Motor neuron (in vitro differentiated cells): ENCODE measurements around the gene SLC9A7. TPM values are rescaled to one million over a fixed set of nuclear protein-coding genes. Genes with fewer than 3 reads are reported as not detected.
"Not testable (repeated sequence)": the region's sequence is repeated elsewhere in the genome, so short reads cannot be mapped to it uniquely, and the experiment has no call there.

Experiments
- ATAC-seq, 8 experiments: fragments of 200-7000 bp; cut with Tn5 transposase; replicated peaks in 6 of 8; 2 replicates each; pipeline ENCODE4 v1.8.0; 2021; ENCODE audit warnings: mild to moderate bottlenecking in 8 of 8, moderate library complexity in 8 of 8
- H3K27ac ChIP-seq, 2 donors: fragments of 250-450 bp; sonication (Bioruptor Pico); 2 replicates each; pipeline ENCODE4 v1.9.0; 2021; ENCODE audit warnings: antibody characterized with exemption in 2 of 2, mild to moderate bottlenecking in 2 of 2, moderate library complexity in 1 of 2
- H3K4me1 ChIP-seq, 2 donors: fragments of 250-450 bp; sonication (Bioruptor Pico); replicated peaks in 1 of 2; 2 replicates each; pipeline ENCODE4 v1.6.1; 2021; ENCODE audit warnings: antibody characterized with exemption in 2 of 2, mild to moderate bottlenecking in 2 of 2, moderate library complexity in 1 of 2
- H3K4me3 ChIP-seq, 5 donors: fragments of 250-450 bp; sonication (Bioruptor Pico); 2 replicates each; pipeline ENCODE4 v1.9.0; 2021; ENCODE audit warnings: antibody characterized with exemption in 5 of 5, mild to moderate bottlenecking in 5 of 5, moderate library complexity in 4 of 5
- WGBS, 10 experiments: fragments of 450-650 bp; shearing (Covaris generic); methylation state at CpG; one replicate each; pipeline ENCODE4 v1.0.0; 2022; 5-methylcytosine and 5-hydroxymethylcytosine counted together
- in situ Hi-C, 9 experiments: fragments of 400-800 bp; cut with MboI; loops; one replicate each; pipeline ENCODE4 v1.15.0; 2021; ENCODE audit warnings: low sequenced_read_pairs in 9 of 9, low pct_unique_long_range_greater_than_20kb in 2 of 9; ENCODE audit not compliant: unreplicated experiment in 9 of 9
- total RNA-seq, 8 experiments: library from RNA; unstranded; fragments of 300-600 nt; gene quantifications; 2 replicates each; pipeline versions ENCODE4 v1.2.3 to v1.2.4, GENCODE V29; 2022

SLC9A7 gene
- 10 to 100 TPM in 4 of 8 experiments, 1 to 10 TPM in 4; 2.1 to 19.9 (median 8.7) TPM for total RNA-seq

DNA sequence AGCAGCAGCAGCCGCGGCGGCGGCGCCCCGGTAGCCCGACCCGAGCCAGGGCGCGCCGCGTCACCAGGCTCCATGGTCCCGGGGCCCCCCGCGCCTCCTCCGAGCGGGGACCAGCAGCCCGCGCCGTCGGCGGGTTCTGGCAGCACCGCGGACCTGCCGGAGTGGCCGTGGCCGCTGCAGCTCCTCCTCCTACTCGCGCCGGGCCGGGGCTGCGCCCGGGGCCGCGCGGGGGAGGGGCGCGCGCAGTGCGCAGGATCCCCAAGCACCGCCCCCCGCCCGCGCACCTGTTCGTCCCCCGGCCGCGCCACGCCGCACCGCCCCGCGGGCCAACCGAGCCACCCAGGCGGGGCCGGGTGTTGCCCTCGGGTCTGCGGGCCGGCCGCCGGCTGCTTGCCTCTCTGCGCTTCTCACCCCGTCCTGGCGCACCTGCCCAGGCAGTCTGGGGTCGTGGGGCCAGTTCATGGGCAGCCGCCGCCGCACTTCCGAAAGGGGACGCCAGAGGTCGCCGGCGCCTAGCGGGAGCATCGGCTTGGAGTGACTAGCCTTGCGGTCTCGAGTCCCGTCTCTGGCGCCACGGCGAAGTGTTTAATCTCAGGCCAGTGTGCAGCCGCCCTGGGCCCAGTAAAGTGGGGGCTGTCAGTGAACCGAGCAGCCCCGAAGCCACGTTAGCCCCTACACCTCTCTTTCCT, at the start of gene SLC9A7:
Gene SLC9A7 (minus strand): TSS at position 163 of the 689 bp plus-strand sequence. CDS start 89 bp downstream, at position 74.
- peak within 1 kb of the TSS; percentile 42 to 55 for H3K27ac ChIP-seq
- peak within 1 kb of the TSS; percentile 64 to 99 (median 90) for H3K4me3 ChIP-seq
- H3K4me1 ChIP-seq = no peaks in the 10 kb centered on the region
- 0% methylated on average over 1 of the region's 85 CpGs; no CpG with 5 or more reads in 9 of the 10 experiments for WGBS, 10 experiments
- peak; percentile 88 to 93 (median 91) for ATAC-seq
- in situ Hi-C loops = no loop called here

DNA sequence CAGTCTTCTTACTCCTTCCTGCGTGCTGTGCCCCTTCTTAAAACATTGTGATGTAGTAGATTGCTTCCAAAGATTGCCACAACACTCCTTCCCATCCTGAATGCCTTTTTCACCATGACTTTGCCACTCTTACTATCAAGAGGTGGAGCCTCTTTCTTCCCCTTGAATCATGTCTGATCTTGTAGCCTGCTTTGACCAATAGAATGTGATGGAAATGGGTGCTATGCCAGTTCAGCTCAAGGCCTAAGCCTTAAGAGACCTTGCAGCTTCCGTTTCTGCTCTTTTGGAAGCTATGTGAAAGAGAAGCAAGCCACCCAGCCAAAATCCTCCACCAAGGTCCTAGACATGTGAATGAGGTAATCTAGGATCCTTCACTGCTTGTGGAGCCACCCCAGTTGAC, 46.4 kb upstream of the SLC9A7 start:
- no peak for ATAC-seq
- in situ Hi-C loops = no loop called here
- H3K4me1 ChIP-seq = no peaks in the 10 kb centered on the region

DNA sequence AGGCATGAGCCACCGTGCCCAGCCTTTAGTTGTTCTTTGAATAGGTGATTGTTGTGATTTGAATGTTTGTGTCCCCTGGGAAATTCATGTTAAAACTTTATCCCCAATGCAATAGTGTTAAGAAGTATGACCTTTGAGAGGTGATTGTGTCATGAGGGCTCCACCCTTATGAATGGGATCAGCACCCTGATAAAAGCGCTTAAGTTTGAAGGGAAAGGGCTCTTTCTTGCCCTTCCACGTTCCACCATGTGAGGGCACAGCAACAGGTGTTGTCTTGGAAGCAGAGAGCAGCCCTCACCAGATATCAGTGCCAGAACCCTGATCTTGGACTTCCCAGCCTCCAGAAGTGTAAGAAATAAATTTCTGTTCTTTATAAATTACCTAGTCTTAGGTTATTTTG, 44.2 kb upstream of the SLC9A7 start:
- 0 to 100% (median 83%) methylated on average over 1 to 2 of the region's 3 CpGs; no CpG with 5 or more reads in 7 of the 10 experiments for WGBS, 10 experiments
- no peak overlapping the region for H3K4me3 ChIP-seq
- in situ Hi-C loops = no loop called here
- no peaks in the 10 kb centered on the region for H3K4me1 ChIP-seq
- no peak overlapping the region for H3K27ac ChIP-seq
- no peak for ATAC-seq

More for the DNA sequence above, 46.4 kb upstream of the SLC9A7 start:
- 53 to 100% (median 55%) methylated on average over 1 to 2 of the region's 2 CpGs; no CpG with 5 or more reads in 7 of the 10 experiments for WGBS, 10 experiments
- H3K27ac ChIP-seq = no peak overlapping the region
- no peak overlapping the region for H3K4me3 ChIP-seq

DNA sequence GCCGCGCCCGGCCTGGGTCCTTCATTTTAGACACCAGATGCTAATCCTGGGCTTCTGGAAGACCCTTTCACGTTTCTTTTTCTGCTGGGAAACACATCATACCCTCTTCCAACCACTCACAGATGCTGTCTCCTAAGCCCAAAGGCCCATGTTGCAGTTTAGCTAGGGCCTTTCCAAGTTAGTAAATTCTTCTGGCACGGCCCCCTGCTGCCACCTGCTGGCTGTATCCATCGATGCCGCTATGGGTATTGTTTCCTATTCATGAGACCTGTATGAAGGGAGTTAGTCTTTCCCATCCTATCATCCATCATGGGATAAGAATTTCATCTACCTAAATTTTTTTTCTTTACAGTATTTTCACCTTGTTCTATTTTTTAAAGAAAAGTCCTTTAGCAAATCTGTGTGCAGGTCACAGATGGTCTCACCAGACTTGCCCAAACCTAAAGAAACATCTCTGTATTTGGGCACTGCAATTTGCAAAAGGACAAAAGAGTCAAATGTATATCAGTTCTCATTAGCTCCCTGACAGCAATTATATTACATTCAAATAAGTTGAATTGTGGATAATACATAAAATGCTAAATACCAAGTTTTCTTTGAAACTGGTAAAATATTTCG, 37.8 kb upstream of the SLC9A7 start:
- peak; percentile 53 to 80 (median 70) for ATAC-seq
- in situ Hi-C loops = no loop called here

DNA sequence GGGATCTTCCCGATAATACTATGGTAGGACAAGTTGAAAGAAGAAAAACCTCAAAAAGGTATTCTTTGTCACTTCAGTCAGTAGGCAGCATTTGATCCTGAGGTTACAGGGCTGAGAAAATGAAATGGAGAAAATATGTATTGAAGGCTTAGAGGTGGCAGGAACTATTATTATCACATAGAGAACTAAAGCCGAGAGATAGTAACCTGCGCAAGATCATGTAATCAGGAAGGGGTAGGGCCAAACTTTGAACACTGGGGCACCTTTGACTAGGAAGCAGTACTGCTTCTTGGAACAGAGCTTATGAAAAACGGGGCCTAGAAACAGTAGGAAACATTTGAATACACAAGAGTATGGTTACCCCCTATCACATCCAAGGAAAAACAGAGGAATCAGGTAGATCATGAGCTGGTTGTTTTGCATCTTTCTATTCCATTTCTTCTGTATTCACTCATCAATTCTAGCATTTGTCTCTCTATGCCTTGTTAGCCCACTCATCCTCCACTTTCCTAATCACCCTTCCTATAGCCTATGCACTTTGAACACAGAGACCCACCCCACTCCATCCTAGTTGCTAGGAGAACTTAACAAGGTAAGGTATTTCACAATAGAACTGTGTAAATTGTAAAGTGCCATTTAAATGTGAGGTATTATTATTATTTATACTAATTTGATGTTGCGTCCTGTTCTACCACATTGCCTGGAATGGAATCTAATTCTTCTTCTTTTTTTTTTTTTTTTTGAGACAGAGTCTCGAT, 34.6 kb upstream of the SLC9A7 start:
- Histone ChIP-seq H3K27ac (no peak overlapping the region), H3K4me3 (no peak overlapping the region), H3K4me1 (peaks cover 2 to 4% of the 10 kb centered on the region in 2 donors)
- ATAC-seq = no peak
- in situ Hi-C loops = no loop called here
- 17 to 100% (median 88%) methylated on average over 1 to 4 of the region's 6 CpGs; no CpG with 5 or more reads in 2 of the 10 experiments for WGBS, 10 experiments

More for the DNA sequence above, 37.8 kb upstream of the SLC9A7 start:
- Histone ChIP-seq H3K4me1 (peaks cover 2% of the 10 kb centered on the region in 2 donors), H3K4me3 (no peak overlapping the region), H3K27ac (no peak overlapping the region)
- 0 to 83% (median 10%) methylated on average over 1 to 5 of the region's 8 CpGs; no CpG with 5 or more reads in 5 of the 10 experiments for WGBS, 10 experiments

DNA sequence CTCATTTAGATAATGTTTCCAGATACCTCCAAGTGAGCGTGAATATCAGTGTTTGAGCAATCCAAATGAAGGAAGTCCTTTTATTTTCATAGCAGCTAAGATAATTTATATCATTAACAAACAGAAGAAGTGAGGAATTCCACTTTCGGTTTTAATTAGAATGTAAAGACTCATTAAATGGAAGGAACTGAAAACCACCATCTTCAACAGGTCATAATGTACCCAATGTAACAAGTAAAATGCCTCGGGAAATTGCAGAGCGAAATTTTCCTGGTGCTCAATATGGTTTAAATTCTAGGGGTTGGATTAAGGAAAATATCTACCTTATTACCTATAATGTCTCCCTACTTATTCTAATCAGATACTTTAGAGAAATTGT, 33.9 kb upstream of the SLC9A7 start:
- WGBS, 10 experiments = 60 to 93% (median 66%) methylated on average over 3 to 4 of the region's 4 CpGs; no CpG with 5 or more reads in 5 of the 10 experiments
- no peak overlapping the region for H3K27ac ChIP-seq
- H3K4me1 ChIP-seq = peaks cover 2 to 4% of the 10 kb centered on the region in 2 donors
- no peak overlapping the region for H3K4me3 ChIP-seq
- ATAC-seq = no peak
- in situ Hi-C loops = no loop called here

DNA sequence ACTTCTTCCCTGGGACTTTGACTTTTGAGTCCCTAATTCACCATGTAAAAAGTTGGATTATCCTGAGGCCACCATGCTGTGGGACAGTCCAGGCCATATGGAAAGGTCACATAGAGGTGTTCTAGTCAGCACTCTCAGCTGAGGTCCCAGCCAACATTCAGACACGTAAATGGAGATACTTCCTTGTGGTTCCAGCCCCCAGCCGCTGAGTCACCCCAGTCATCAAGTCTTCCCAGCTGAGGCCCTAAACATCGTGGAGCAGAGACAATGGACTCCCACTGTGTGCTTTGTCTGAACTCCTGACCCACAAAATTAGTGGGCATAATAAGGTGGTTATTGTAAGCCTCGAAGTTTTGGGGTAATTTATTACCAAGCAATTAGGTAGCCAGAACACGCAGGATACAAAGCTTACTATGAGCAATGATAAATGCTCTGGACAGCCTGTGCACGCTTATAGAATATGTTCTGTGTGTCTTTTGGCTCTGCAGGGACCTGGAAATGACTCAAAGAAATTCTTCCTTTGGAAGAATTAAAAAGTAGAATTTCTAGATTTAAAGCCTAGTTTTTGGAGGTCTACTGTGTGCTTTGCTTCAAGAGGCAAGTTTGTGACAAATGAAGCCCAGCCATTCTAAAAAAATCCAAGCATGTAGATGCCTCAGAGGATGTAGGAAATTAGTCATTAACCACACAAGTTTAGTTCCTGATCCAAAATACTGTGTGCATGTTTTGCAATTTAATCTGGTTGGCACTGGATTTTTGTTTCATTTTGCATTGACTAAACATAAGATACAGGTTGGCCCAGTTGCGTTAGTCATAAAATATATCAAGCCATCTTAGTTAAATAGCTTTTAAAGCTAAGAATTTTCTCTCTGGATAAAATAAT, 33.2 kb upstream of the SLC9A7 start:
- in situ Hi-C loops = no loop called here

DNA sequence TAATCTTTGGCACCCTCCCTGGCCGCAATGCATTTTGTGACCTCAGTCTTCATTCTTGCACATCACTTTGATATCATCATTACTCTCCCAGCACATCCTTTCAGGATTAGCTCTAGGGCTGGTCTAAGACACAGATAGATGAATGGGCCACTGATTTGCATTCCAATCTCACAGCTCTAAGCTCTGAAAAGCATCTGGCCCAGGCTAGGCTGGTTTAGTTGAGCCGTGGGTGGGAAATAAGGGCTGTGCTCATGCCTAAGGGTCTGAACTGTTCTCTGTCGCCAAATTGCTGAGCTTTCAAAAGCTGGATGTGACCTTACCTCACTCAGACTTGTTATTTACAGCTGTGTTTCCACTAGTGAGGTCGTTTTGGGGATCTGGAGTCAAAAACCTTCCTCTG, 30.0 kb upstream of the SLC9A7 start:
- WGBS, 10 experiments = 0 to 50% (median 5%) methylated on average over 1 of the region's 4 CpGs; no CpG with 5 or more reads in 6 of the 10 experiments
- H3K27ac ChIP-seq = no peak overlapping the region
- in situ Hi-C loops = no loop called here

More for the DNA sequence above, 33.2 kb upstream of the SLC9A7 start:
- no peak overlapping the region for H3K27ac ChIP-seq
- no peak overlapping the region for H3K4me3 ChIP-seq
- WGBS, 10 experiments = 0 to 20% (median 7%) methylated on average over 1 to 6 of the region's 7 CpGs; no CpG with 5 or more reads in 4 of the 10 experiments
- H3K4me1 ChIP-seq = peaks cover 2 to 4% of the 10 kb centered on the region in 2 donors
- ATAC-seq = peak in 7 of 8 experiments; percentile 57 to 94 (median 93)

DNA sequence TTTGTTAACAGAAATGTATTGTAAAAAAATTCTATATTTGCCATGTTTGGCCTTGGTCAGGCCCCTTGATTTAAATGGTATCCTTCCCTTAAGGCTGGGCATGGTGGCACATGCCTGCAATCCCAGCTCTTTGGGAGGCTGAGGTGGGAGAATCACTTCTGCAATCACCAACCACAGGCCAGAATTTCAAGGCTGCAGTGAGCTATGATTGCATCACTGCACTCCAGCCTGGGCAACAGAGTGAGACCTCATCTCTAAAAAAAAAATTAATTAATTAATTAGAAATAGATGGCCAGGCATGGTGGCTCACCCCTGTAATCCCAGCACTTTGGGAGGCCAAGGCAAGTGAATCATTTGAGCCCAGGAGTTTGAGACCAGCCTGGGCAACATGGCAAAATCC, 25.5 kb upstream of the SLC9A7 start:
- in situ Hi-C loops, ATAC-seq, H3K27ac ChIP-seq, H3K4me1 ChIP-seq, H3K4me3 ChIP-seq: not testable (repeated sequence)

More for the DNA sequence above, 30.0 kb upstream of the SLC9A7 start:
- Histone ChIP-seq H3K4me1 (peaks cover 2 to 4% of the 10 kb centered on the region in 2 donors), H3K4me3 (no peak overlapping the region)
- peak; percentile 27 to 65 (median 48) for ATAC-seq

DNA sequence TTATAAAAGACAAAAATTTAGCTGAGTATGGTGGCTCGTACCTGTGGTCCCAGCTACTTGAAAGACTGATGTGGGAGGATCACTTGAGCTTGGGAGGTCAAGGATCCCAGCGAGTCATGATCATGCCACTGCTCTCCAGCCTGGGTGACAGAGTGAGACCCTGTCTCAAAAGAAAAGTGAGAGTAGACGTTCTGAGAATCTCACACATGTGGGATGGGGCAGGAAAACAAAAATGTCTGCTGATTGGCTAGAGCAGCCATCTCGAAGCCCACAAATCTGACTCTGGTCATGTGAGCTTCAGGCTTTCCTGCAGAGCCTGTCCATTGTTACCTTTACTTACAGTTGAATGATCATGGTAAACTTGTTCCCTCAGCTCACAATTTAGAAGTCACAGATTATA, 23.1 kb upstream of the SLC9A7 start:
- 100% methylated on average over 1 of the region's 4 CpGs; no CpG with 5 or more reads in 9 of the 10 experiments for WGBS, 10 experiments
- in situ Hi-C loops = no loop called here
- Histone ChIP-seq H3K27ac (no peak overlapping the region), H3K4me3 (no peak overlapping the region), H3K4me1 (no peaks in the 10 kb centered on the region)
- no peak for ATAC-seq

DNA sequence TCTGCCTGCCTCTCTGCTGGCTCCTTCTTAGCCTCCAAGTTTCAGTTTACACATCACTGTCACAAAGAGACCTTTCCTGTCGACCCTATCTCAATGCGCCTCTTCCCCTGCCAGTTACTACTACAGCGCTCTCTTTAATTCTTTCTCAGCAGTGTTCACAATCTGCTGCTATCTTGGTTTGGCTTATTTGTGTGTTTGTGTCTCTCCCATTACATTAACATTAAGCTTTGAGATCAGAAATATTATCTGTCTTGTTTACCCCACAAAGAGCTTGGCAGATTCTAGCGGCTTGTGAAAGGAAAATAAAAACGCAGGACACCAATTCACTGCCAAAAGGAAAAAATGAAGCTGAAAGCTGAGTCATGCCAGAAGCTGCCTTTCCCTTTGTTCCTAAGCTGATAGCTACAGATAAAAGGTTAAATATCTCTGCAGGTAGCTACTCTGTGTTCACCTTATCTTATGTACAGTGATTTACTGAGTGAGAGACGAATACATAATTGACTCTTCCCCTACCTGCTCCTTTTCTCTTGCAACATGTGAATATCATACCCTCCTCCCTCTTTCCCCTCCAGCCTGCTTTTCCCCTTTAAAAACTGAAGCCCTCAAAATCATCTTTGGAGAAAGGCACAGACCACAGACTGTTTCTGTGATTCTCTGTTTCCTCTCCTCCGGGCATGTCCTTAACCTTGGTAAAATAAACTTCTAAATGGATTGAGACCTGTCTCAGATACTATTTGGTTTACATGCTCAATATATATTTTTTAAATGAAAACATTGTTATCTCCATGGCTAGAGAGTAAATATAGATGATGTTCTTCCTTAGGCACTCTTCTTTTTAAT, 19.3 kb upstream of the SLC9A7 start:
- peak in 1 of 8 experiments; percentile 26 for ATAC-seq
- WGBS, 10 experiments = 10 to 83% (median 40%) methylated on average over 1 to 7 of the region's 7 CpGs; no CpG with 5 or more reads in 4 of the 10 experiments
- H3K4me3 ChIP-seq = no peak overlapping the region
- no peak overlapping the region for H3K27ac ChIP-seq
- no peaks in the 10 kb centered on the region for H3K4me1 ChIP-seq
- in situ Hi-C loops = no loop called here

DNA sequence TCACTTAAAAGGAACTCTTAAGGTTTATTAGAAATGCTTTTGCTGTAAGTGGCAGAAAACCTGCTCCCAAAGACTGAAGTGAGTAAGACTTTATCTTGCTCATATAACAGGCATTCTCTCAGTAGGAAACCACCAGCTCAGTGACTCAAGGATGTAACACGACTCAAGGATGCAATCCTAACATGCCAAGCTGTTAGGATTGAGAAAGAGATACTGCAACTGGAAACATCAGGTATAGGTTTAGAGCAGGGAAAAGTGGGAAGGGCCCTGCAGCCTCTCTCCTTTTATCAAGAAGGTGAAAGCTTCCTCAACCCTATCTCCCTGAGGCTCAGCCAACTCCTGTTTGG, 11.9 kb upstream of the SLC9A7 start:
- H3K4me3 ChIP-seq = no peak overlapping the region
- ATAC-seq = peak in 2 of 8 experiments; percentile 34 to 79
- H3K4me1 ChIP-seq = no peaks in the 10 kb centered on the region
- H3K27ac ChIP-seq = no peak overlapping the region
- WGBS, 10 experiments = 0 to 17% methylated on average over 1 of the region's 1 CpG; no CpG with 5 or more reads in 8 of the 10 experiments
- in situ Hi-C loops = no loop called here
